Stimulated activated effector memory CD8-positive, alpha-beta T cell treated with anti-CD3 and anti-CD28 coated beads, Interleukin-12 subunit alpha, Interleukin-12 subunit beta, amount 100 ng/mL, for 72 hours (primary cell): ENCODE results near the gene DAPK2.
A peak's percentile ranks its signal among the peaks of the same experiment; 100 is the strongest.
"Not testable (repeated sequence)": the region's sequence is repeated elsewhere in the genome, so short reads cannot be mapped to it uniquely, and the experiment has no call there.

Experiments used
- ATAC-seq: fragments of 150-1000 bp; cut with Tn5 transposase; 2 replicates; pipeline ENCODE4 v1.10.0; 2021
- DNase-seq, 2 donors: peaks; one replicate each; pipeline ENCODE4 v3.0.0; 2021 to 2022; ENCODE audit warnings: low spot score in 2 of 2
- H3K27ac Mint-ChIP-seq: one replicate; pipeline ENCODE4 v1.8.0; 2022; ENCODE audit warnings: mild to moderate bottlenecking, mixed read lengths
- H3K36me3 Mint-ChIP-seq: one replicate; pipeline ENCODE4 v1.8.0; 2022; ENCODE audit warnings: mild to moderate bottlenecking, mixed read lengths
- H3K4me1 Mint-ChIP-seq: one replicate; pipeline ENCODE4 v1.8.0; 2022; ENCODE audit warnings: mixed read lengths
- H3K4me3 Mint-ChIP-seq: one replicate; pipeline ENCODE4 v1.8.0; 2022; ENCODE audit warnings: mild to moderate bottlenecking, mixed read lengths
- H3K9me3 Mint-ChIP-seq: one replicate; pipeline ENCODE4 v1.8.0; 2022; ENCODE audit warnings: mixed read lengths

DAPK2 gene

GRCh38 chr15:63907521-63907920 lies 138.8 kb downstream of the DAPK2 start:
- no peak overlapping the region for H3K4me3 Mint-ChIP-seq
- H3K4me1 Mint-ChIP-seq = peaks cover 23% of the 10 kb centered on the region
- H3K9me3 Mint-ChIP-seq = no peaks in the 10 kb centered on the region
- ATAC-seq (no peak), DNase-seq (no peak)
- H3K27ac Mint-ChIP-seq = no peak overlapping the region
- H3K36me3 Mint-ChIP-seq = no peaks in the 10 kb centered on the region

GRCh38 chr15:63906266-63906584 lies 140.1 kb downstream of the DAPK2 start:
- Mint-ChIP-seq H3K27ac (peak overlapping the region; percentile 89), H3K4me1 (peaks cover 23% of the 10 kb centered on the region), H3K9me3 (no peaks in the 10 kb centered on the region), H3K36me3 (no peaks in the 10 kb centered on the region), H3K4me3 (peak overlapping the region; percentile 29)
- peak; percentile 58 for ATAC-seq
- DNase-seq = no peak

GRCh38 chr15:63905558-63906265 lies 140.6 kb downstream of the DAPK2 start:
- peak; percentile 81 for ATAC-seq
- Mint-ChIP-seq H3K27ac (peak overlapping the region; percentile 89), H3K9me3 (no peaks in the 10 kb centered on the region), H3K36me3 (no peaks in the 10 kb centered on the region), H3K4me3 (peak overlapping the region; percentile 29), H3K4me1 (peaks cover 25% of the 10 kb centered on the region)
- DNase-seq = no peak

- DNase-seq = no peak
- H3K27ac Mint-ChIP-seq = peak overlapping the region; percentile 89
- ATAC-seq = no peak
- H3K4me3 Mint-ChIP-seq = no peak overlapping the region
- peaks cover 31% of the 10 kb centered on the region for H3K4me1 Mint-ChIP-seq
- H3K9me3 Mint-ChIP-seq = no peaks in the 10 kb centered on the region
- no peaks in the 10 kb centered on the region for H3K36me3 Mint-ChIP-seq
Measured at GRCh38 chr15:63905131-63905530, 141.2 kb downstream of the DAPK2 start.

GRCh38 chr15:63904042-63904441 lies 142.2 kb downstream of the DAPK2 start:
- Mint-ChIP-seq H3K36me3 (no peaks in the 10 kb centered on the region), H3K4me3 (no peak overlapping the region), H3K4me1 (peaks cover 40% of the 10 kb centered on the region), H3K9me3 (no peaks in the 10 kb centered on the region), H3K27ac (no peak overlapping the region)
- ATAC-seq (no peak), DNase-seq (no peak)

GRCh38 chr15:63902671-63903035 lies 143.6 kb downstream of the DAPK2 start:
- H3K9me3 Mint-ChIP-seq = no peaks in the 10 kb centered on the region
- H3K27ac Mint-ChIP-seq = no peak overlapping the region
- peaks cover 51% of the 10 kb centered on the region for H3K4me1 Mint-ChIP-seq
- H3K4me3 Mint-ChIP-seq = no peak overlapping the region
- ATAC-seq (no peak), DNase-seq (no peak)
- no peaks in the 10 kb centered on the region for H3K36me3 Mint-ChIP-seq

GRCh38 chr15:63901912-63902670 lies 144.2 kb downstream of the DAPK2 start:
- Mint-ChIP-seq H3K4me1 (peaks cover 54% of the 10 kb centered on the region), H3K27ac (no peak overlapping the region), H3K4me3 (no peak overlapping the region), H3K36me3 (no peaks in the 10 kb centered on the region), H3K9me3 (no peaks in the 10 kb centered on the region)
- DNase-seq (no peak), ATAC-seq (no peak)

GRCh38 chr15:63900306-63900705 lies 146.0 kb downstream of the DAPK2 start:
- Mint-ChIP-seq H3K27ac (peak overlapping the region; percentile 14), H3K36me3 (no peaks in the 10 kb centered on the region), H3K4me1 (peaks cover 54% of the 10 kb centered on the region)

GRCh38 chr15:63899606-63900005 lies 146.7 kb downstream of the DAPK2 start:
- not testable (repeated sequence) for ATAC-seq, H3K27ac Mint-ChIP-seq, H3K4me3 Mint-ChIP-seq, H3K36me3 Mint-ChIP-seq, DNase-seq, H3K9me3 Mint-ChIP-seq
- H3K4me1 Mint-ChIP-seq = peaks cover 58% of the 10 kb centered on the region

More at GRCh38 chr15:63900306-63900705, 146.0 kb downstream of the DAPK2 start:
- no peak for DNase-seq
- H3K4me3 Mint-ChIP-seq = no peak overlapping the region
- no peaks in the 10 kb centered on the region for H3K9me3 Mint-ChIP-seq
- ATAC-seq = no peak

GRCh38 chr15:63899193-63899592 lies 147.1 kb downstream of the DAPK2 start:
- ATAC-seq (no peak), DNase-seq (no peak)
- no peak overlapping the region for H3K27ac Mint-ChIP-seq
- H3K9me3 Mint-ChIP-seq = no peaks in the 10 kb centered on the region
- H3K4me3 Mint-ChIP-seq = no peak overlapping the region
- H3K4me1 Mint-ChIP-seq = peaks cover 62% of the 10 kb centered on the region
- H3K36me3 Mint-ChIP-seq = no peaks in the 10 kb centered on the region

GRCh38 chr15:63896336-63897115 lies 149.8 kb downstream of the DAPK2 start:
- no peaks in the 10 kb centered on the region for H3K9me3 Mint-ChIP-seq
- H3K4me3 Mint-ChIP-seq = peak overlapping the region; percentile 48
- peak; percentile 38 to 79 for DNase-seq
- peak overlapping the region; percentile 15 for H3K27ac Mint-ChIP-seq
- H3K4me1 Mint-ChIP-seq = peaks cover 89% of the 10 kb centered on the region
- ATAC-seq = peak; percentile 71
- no peaks in the 10 kb centered on the region for H3K36me3 Mint-ChIP-seq

- no peak overlapping the region for H3K4me3 Mint-ChIP-seq
- H3K4me1 Mint-ChIP-seq = peaks cover 95% of the 10 kb centered on the region
- no peak overlapping the region for H3K27ac Mint-ChIP-seq
- no peaks in the 10 kb centered on the region for H3K9me3 Mint-ChIP-seq
- ATAC-seq = no peak
- H3K36me3 Mint-ChIP-seq = no peaks in the 10 kb centered on the region
- DNase-seq = no peak
Measured at GRCh38 chr15:63895787-63896218, 150.5 kb downstream of the DAPK2 start.

GRCh38 chr15:63895194-63895593 lies 151.1 kb downstream of the DAPK2 start:
- no peak for ATAC-seq
- no peak for DNase-seq
- Mint-ChIP-seq H3K4me3 (no peak overlapping the region), H3K4me1 (peaks cover 89% of the 10 kb centered on the region), H3K36me3 (no peaks in the 10 kb centered on the region), H3K9me3 (no peaks in the 10 kb centered on the region), H3K27ac (no peak overlapping the region)

- Mint-ChIP-seq H3K27ac (no peak overlapping the region), H3K9me3 (no peaks in the 10 kb centered on the region), H3K4me1 (peaks cover 84% of the 10 kb centered on the region), H3K4me3 (no peak overlapping the region), H3K36me3 (no peaks in the 10 kb centered on the region)
- no peak for ATAC-seq
- DNase-seq = no peak
Measured at GRCh38 chr15:63894662-63894949, 151.7 kb downstream of the DAPK2 start.

- H3K9me3 Mint-ChIP-seq = no peaks in the 10 kb centered on the region
- H3K27ac Mint-ChIP-seq = no peak overlapping the region
- DNase-seq = no peak
- no peaks in the 10 kb centered on the region for H3K36me3 Mint-ChIP-seq
- no peak for ATAC-seq
- H3K4me1 Mint-ChIP-seq = peaks cover 79% of the 10 kb centered on the region
- no peak overlapping the region for H3K4me3 Mint-ChIP-seq
Measured at GRCh38 chr15:63893866-63894661, 152.2 kb downstream of the DAPK2 start.
